HG03280 (cell line): ENCODE data around the gene MYO7B.
A peak's percentile ranks its signal among the peaks of the same experiment; 100 is the strongest.
"Not testable (repeated sequence)": the region's sequence is repeated elsewhere in the genome, so short reads cannot be mapped to it uniquely, and the experiment has no call there.

Experiments used
- ATAC-seq: cut with Tn5 transposase; IDR thresholded peaks from one replicate; pipeline ENCODE4 v1.9.1; 2021; ENCODE audit warnings: mild to moderate bottlenecking, moderate library complexity; ENCODE audit not compliant: unreplicated experiment

MYO7B gene

DNA sequence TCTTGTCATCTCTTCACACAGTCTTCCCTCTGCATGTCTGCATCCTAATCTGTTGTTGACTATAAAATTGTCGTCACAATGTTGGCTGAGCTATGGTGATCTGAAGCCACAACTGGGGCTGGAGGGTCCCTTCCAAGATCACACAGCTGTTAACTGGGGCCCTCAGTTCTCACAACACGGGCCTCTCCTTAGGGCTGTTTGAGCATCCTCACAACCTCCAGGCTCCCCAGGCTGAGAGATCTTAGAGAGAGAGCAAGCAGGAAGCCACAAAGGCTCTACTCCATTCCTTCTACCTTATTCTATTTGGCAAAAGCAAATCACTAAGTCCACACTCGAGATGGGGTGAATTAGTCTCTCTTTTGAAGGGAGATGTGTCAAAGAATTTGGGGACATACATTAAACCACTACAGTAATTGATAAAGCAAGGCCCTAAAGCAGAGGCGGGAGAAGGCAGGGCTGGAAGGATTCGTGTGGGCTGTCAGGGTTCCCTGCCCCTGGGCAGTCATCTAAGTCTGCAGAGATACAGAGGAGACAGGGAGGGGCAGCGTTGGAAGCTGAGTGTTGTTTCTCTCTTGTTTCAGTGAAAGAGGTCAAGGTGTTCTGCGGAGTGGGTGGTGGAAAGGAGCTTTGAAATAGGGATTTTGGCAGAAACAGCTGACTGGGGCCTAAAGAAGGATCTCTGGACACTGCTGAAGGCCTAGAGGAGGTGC, 15.9 kb downstream of the MYO7B start:
- no peak for ATAC-seq

- ATAC-seq: no peak
Observed at GRCh38 chr2:127552336-127552735, 16.9 kb downstream of the MYO7B start.

GRCh38 chr2:127552846-127553245, 17.4 kb downstream of the MYO7B start:
- no peak for ATAC-seq

DNA sequence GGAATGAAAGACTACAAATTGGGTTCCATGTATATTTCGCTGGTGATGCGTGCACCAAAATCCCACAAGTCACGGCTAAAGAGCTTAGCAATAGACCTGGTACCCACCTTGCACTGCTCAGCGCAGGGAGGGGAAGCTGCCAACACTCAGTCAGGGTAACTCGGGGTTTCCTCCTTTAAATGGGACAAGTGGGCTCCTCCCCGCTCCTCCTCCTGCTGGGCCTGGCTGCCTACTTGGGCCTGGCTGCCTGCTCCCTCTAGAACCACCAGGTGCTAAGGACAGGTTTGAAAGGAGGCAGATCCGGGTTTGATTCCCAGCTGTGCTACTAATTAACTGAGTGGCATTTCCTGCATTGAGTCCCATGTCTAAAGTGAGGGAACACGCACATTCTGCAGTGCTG, 23.4 kb downstream of the MYO7B start:
- no peak for ATAC-seq

DNA sequence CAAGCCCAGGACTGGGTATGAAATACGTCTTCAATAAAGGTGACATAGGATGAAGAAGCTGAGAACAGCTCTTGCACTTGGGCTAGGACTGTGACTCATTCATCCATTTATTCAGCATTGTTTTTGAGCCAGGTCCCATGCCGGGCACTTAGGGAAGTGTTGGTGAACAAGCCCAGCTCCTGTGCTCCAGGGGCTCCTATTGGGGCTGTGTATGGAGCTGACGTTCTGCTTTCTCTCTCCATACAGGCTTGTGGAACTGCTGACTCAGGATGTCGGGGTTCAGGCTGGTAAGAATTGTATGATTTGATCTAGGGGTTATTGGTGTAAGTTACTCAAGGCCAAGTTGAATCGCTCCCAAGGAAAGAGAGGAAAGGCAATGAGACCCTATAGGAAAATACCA, 24.0 kb downstream of the MYO7B start:
- no peak for ATAC-seq

GRCh38 chr2:127560201-127560930, 24.9 kb downstream of the MYO7B start:
- no peak for ATAC-seq

GRCh38 chr2:127560931-127561280, 25.4 kb downstream of the MYO7B start:
- ATAC-seq: no peak

DNA sequence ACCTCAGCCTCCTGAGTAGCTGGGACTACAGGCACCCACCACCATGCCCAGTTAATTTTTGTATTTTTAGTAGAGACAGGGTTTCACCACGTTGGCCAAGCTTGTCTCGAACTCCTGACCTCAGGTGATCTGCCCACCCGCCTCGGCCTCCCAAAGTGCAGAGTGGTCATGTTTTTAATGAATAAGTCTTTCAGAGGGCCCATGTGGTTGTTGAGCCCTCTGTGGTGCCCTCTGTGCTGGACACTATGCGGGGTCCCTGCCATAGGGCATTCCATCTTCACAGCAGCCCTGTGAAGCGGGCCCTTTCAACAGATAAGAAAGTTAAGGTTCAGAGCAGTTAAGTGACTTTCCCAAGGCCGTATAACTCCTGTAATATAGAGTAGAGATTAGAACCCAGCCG, 25.9 kb downstream of the MYO7B start:
- no peak for ATAC-seq

GRCh38 chr2:127562936-127563335, 27.5 kb downstream of the MYO7B start:
- no peak for ATAC-seq

GRCh38 chr2:127563458-127564428, 28.3 kb downstream of the MYO7B start:
- peak; percentile 96 for ATAC-seq

GRCh38 chr2:127564429-127565260, 29.2 kb downstream of the MYO7B start:
- no peak for ATAC-seq

DNA sequence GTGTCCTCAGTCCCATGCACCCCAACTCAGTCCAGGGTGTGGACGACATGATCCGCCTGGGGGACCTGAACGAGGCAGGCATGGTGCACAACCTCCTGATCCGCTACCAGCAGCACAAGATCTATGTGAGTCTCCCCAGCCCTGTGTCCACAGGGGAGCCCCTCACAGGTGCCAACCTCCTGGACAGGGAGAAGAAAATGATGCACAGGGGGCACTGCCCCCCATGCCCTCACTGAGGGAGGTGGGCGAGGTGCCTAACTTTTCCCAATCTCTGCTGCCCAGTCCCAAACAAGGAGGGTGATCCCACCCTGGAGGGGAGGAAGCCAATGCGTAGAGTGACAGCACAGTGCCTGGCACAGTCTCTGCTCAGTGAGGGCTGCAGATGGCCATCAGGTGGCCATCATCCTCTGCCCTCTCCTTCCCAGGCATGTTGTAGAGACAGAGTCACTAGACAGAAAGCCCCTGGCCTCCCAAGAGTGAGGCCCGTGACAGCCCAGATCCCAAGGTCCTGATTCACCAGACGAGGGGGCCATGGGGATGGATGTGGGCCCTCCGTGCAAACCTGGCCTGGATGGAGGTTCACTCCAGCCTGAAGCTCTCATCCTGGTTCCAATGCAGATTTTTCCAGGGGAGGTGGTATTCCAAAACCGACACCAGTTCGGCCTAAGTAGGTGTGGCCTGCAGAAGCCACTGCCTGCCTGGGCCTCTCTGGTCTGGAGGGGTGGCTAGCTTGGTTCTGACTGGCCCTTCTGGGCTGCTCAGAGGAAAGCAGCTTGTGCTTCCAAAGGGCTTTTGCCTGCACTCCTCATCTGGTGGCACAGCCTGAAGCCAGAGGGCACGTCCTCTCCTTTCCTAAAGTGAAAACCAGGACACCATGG, 30.0 kb downstream of the MYO7B start:
- no peak for ATAC-seq

- no peak for ATAC-seq
Observed at GRCh38 chr2:127566139-127566417, 30.6 kb downstream of the MYO7B start.

- no peak for ATAC-seq
Observed at GRCh38 chr2:127566576-127566975, 31.1 kb downstream of the MYO7B start.

- no peak for ATAC-seq
Observed at GRCh38 chr2:127567351-127567854, 31.9 kb downstream of the MYO7B start.

DNA sequence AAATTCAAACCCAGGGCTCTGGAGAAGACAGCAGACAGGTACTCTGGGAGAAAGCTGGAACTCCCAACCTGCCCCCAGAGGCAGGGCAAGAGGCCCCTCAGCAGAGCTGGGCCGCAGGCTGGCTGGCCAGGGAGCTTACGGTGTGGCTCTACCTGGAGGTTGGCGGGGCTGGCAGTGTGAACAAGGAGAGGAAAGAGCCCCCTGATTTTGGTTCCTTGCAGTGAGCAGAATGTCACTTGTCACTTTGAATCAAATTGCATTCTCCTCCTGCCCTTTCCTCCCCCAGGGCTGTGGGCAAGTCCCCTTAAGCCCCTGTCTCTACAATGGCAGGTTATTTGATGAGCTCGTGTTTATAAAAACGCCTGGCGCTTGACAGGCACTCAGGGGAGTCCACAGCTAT, 32.6 kb downstream of the MYO7B start:
- ATAC-seq: no peak

GRCh38 chr2:127569666-127570065, 34.2 kb downstream of the MYO7B start:
- ATAC-seq: no peak

DNA sequence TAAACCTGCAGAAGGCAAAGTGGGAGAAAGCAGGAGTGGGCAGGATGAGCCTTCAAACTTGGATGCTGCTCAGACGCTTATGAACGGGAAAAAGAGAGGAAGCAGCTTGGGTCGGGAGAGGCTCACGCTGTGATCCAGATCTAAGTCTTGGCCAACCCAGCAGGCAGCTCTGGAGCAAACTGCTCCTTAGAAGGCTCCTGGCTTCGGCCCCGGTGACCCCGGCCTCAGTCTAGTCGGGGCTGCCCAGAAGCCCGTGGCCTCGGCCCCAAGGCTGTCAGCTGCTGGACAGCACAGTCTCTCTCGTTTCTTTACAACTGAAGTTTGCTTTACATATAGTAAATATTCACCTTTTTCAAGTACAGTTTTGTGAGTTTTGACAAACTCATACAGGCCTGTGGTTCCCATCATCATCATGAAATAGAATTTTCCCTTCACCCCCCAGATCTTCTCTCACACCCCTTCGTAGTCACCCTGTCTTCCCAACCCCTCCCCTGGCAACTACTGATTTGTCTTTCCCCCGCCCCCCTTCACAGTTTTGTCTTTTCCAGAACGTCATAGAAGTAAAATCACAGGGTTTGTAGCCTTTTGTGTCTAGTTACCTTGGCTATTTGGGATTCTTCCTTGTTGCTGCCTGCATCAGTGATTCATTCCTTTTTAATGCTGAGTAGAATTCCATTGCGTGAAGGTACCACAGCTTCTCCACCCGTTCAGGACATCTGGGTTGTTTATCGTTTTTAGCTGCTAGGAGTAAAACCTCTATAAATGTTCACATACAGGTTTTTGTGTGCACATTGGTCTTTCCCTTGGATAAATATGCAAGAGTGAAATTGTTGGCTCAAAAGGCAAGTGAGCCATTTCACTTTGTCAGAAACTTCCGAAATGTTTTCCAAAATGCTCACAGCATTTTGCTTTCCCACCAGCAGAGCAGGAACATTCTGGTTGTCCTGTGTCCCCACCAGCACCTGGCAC, 35.1 kb downstream of the MYO7B start:
- ATAC-seq: no peak

DNA sequence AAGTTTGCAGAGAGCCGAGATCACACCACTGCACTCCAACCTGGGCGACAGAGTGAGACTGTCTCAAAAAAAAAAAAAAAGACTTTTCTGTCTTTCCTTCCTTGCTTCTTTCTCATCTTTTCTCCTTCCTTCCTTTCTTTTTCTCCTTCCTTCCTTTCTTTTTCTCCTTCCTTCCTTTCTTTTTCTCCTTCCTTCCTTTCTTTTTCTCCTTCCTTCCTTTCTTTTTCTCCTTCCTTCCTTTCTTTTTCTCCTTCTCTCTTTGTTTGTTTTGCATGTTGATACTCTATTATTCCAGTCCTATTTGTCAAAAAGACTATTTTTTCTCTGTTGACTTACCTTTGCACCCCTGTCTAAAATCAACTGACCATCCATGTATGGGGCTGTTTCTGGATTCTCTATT, 36.9 kb downstream of the MYO7B start:
- ATAC-seq: not testable (repeated sequence)
